Adrenal gland (tissue), 5 donors: ENCODE data around the gene DLG2.

Experiments
- POLR2A ChIP-seq, 2 donors: fragments of 450-650 bp; IDR thresholded peaks; one replicate each; pipeline ENCODE4 v1.6.1; 2017; ENCODE audit warnings: antibody characterized with exemption in 2 of 2, mild to moderate bottlenecking in 2 of 2, moderate library complexity in 1 of 2
- TF ChIP-seq, protein P1 (sequence below), 6 experiments: fragments of 450-650 bp in 4 of 6; fragments of 200-600 bp in 2 of 6; sonication (generic) in 1 of 6; IDR thresholded peaks; 1 replicate in 5 of 6; 2 replicates in 1 of 6; pipeline versions ENCODE4 v1.5.1 to v1.8.0; 2016 to 2021; ENCODE audit warnings: antibody characterized with exemption in 6 of 6, mild to moderate bottlenecking in 2 of 6, moderate library complexity in 1 of 6
- donor health status: DM: no; HTN: no; CAD: no.

DNA sequence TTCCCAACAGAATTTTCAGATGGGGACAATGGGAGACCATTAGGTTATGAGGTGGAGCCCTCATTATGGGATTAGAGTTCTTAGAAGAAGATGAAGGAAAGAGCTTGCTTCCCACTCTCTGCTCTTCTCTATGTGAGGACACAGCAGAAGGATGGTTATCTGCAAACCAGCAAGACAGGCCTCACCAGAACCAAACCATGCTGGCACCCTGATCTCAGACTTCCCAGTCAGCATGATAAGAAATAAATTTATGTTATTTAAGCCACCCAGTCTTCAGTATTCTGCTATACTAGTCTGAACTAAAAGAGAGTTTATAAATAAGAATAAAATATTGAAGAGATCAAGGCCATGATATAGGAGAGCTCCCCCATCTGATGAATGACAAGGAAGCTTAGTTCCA lies 1394.6 kb downstream of the DLG2 start:
- TF ChIP-seq POLR2A (IDR thresholded peaks at IDR 0.05): no peak
- TF ChIP-seq, protein P1, sequence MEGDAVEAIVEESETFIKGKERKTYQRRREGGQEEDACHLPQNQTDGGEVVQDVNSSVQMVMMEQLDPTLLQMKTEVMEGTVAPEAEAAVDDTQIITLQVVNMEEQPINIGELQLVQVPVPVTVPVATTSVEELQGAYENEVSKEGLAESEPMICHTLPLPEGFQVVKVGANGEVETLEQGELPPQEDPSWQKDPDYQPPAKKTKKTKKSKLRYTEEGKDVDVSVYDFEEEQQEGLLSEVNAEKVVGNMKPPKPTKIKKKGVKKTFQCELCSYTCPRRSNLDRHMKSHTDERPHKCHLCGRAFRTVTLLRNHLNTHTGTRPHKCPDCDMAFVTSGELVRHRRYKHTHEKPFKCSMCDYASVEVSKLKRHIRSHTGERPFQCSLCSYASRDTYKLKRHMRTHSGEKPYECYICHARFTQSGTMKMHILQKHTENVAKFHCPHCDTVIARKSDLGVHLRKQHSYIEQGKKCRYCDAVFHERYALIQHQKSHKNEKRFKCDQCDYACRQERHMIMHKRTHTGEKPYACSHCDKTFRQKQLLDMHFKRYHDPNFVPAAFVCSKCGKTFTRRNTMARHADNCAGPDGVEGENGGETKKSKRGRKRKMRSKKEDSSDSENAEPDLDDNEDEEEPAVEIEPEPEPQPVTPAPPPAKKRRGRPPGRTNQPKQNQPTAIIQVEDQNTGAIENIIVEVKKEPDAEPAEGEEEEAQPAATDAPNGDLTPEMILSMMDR (IDR thresholded peaks at IDR 0.05): no peak
